ENCODE data around the gene PRRG2. TPM values are rescaled to one million over a fixed set of nuclear protein-coding genes. Genes with fewer than 3 reads are reported as not detected.

The PRRG2 gene
- total RNA-seq, 1 experiment from 2014 or later, result 17.0 TPM

DNA sequence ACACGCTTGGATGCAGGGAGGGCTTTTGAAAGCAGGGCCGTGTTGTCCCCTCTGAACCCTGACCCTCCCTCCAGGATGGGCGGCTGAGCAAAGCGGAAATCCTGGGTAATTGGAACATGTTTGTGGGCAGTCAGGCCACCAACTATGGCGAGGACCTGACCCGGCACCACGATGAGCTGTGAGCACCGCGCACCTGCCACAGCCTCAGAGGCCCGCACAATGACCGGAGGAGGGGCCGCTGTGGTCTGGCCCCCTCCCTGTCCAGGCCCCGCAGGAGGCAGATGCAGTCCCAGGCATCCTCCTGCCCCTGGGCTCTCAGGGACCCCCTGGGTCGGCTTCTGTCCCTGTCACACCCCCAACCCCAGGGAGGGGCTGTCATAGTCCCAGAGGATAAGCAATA is 38.1 kb upstream of the PRRG2 start:
- TSS peak; percentile 67 for BruUV-seq (replicated peaks)
- H4K20me1 ChIP-seq (ENCODE audit: low read length), result no peaks in the 10 kb centered on the region
- H2AFZ ChIP-seq (ENCODE audit: low read length), result no peak overlapping the region
- H3K9ac ChIP-seq (ENCODE audit: low read length), result no peak overlapping the region
- H3K4me3 ChIP-seq (ENCODE audit: low read length), result no peak overlapping the region
- ATAC-seq (no peak), DNase-seq (no peak)
- no peaks in the 10 kb centered on the region for H3K9me3 ChIP-seq (ENCODE audit: low read length)
- no peaks in the 10 kb centered on the region for H3F3A ChIP-seq (ENCODE audit: low read length, unreplicated experiment)
- peaks cover 8% of the 10 kb centered on the region; the same call in 1 of the 2 replicates for H3K4me1 ChIP-seq (ENCODE audit: insufficient read depth, low read length)
- no peak overlapping the region for H3K4me2 ChIP-seq (ENCODE audit: low read length)
- no peak for TF ChIP-seq EZH2phosphoT487 (IDR thresholded peaks at IDR 0.05; ENCODE audit: borderline replicate concordance, low read length)
- no peak for TF ChIP-seq EZH2 (IDR thresholded peaks at IDR 0.05; ENCODE audit: low read length, unreplicated experiment)
- TF ChIP-seq, protein P1, sequence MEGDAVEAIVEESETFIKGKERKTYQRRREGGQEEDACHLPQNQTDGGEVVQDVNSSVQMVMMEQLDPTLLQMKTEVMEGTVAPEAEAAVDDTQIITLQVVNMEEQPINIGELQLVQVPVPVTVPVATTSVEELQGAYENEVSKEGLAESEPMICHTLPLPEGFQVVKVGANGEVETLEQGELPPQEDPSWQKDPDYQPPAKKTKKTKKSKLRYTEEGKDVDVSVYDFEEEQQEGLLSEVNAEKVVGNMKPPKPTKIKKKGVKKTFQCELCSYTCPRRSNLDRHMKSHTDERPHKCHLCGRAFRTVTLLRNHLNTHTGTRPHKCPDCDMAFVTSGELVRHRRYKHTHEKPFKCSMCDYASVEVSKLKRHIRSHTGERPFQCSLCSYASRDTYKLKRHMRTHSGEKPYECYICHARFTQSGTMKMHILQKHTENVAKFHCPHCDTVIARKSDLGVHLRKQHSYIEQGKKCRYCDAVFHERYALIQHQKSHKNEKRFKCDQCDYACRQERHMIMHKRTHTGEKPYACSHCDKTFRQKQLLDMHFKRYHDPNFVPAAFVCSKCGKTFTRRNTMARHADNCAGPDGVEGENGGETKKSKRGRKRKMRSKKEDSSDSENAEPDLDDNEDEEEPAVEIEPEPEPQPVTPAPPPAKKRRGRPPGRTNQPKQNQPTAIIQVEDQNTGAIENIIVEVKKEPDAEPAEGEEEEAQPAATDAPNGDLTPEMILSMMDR (conservative IDR thresholded peaks at IDR 0.05; ENCODE audit: low read depth, low read length), result no peak
- no peaks in the 10 kb centered on the region for H3K79me2 ChIP-seq (ENCODE audit: low read length)
- intact Hi-C loops (cut with micrococcal nuclease), result no loop called here
- CTCF ChIA-PET, result no interaction called here
- POLR2A ChIA-PET (ENCODE audit: unreplicated experiment), result interaction anchor here (0.6 kb wide), 1 partner anchor 18 kb away, joined by 6 read pairs; no protein-coding TSS in a partner anchor
- no peaks in the 10 kb centered on the region for H3K9me2 ChIP-seq (replicated peaks; ENCODE audit: low read length)
- no peaks in the 10 kb centered on the region for H3K36me3 ChIP-seq (ENCODE audit: low read depth, low read length)
- H3K27ac ChIP-seq (ENCODE audit: low read length), result no peak overlapping the region
- no peaks in the 10 kb centered on the region for H3K27me3 ChIP-seq (ENCODE audit: low read length)

DNA sequence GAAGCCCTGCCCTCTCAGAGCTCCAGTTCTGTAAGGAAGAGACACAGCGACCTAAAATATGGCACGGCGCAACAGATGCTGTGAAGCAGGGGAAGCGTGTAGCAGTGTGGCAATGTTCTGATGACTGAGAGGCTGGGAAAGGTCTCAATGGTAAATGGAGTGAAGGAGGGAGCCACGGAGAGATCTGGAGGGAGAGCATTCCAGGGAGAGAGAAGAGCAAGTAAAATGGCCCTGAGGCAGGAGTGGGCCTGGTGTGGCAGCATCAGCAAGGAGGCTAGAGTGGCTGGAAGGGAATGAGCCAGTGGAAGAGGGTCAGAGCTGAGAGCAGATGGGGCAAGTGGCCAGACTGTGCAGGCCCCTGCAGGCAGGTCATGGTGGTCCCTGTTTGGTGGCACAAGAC is 37.0 kb upstream of the PRRG2 start:
- no peaks in the 10 kb centered on the region for H3K36me3 ChIP-seq (ENCODE audit: low read depth, low read length)
- ChIA-PET CTCF (no interaction called here), POLR2A (ENCODE audit: unreplicated experiment) (no interaction called here)
- intact Hi-C loops (cut with micrococcal nuclease), result no loop called here
- H3K9me3 ChIP-seq (ENCODE audit: low read length), result no peaks in the 10 kb centered on the region
- no peaks in the 10 kb centered on the region for H3K27me3 ChIP-seq (ENCODE audit: low read length)
- H3K4me3 ChIP-seq (ENCODE audit: low read length), result no peak overlapping the region
- no peaks in the 10 kb centered on the region for H3F3A ChIP-seq (ENCODE audit: low read length, unreplicated experiment)
- ATAC-seq, result no peak
- no peaks in the 10 kb centered on the region for H4K20me1 ChIP-seq (ENCODE audit: low read length)
- DNase-seq, result no peak
- H2AFZ ChIP-seq (ENCODE audit: low read length), result no peak overlapping the region
- H3K9ac ChIP-seq (ENCODE audit: low read length), result no peak overlapping the region
- no peak overlapping the region for H3K27ac ChIP-seq (ENCODE audit: low read length)
- no TSS peak for BruUV-seq (replicated peaks)
- H3K4me1 ChIP-seq (ENCODE audit: insufficient read depth, low read length), result peaks cover 8% of the 10 kb centered on the region; the same call in 1 of the 2 replicates
- TF ChIP-seq, protein P1 (conservative IDR thresholded peaks at IDR 0.05; ENCODE audit: low read depth, low read length), result no peak
- TF ChIP-seq EZH2 (IDR thresholded peaks at IDR 0.05; ENCODE audit: low read length, unreplicated experiment), result no peak
- no peak for TF ChIP-seq EZH2phosphoT487 (IDR thresholded peaks at IDR 0.05; ENCODE audit: borderline replicate concordance, low read length)
- no peaks in the 10 kb centered on the region for H3K9me2 ChIP-seq (replicated peaks; ENCODE audit: low read length)
- no peak overlapping the region for H3K4me2 ChIP-seq (ENCODE audit: low read length)
- no peaks in the 10 kb centered on the region for H3K79me2 ChIP-seq (ENCODE audit: low read length)

DNA sequence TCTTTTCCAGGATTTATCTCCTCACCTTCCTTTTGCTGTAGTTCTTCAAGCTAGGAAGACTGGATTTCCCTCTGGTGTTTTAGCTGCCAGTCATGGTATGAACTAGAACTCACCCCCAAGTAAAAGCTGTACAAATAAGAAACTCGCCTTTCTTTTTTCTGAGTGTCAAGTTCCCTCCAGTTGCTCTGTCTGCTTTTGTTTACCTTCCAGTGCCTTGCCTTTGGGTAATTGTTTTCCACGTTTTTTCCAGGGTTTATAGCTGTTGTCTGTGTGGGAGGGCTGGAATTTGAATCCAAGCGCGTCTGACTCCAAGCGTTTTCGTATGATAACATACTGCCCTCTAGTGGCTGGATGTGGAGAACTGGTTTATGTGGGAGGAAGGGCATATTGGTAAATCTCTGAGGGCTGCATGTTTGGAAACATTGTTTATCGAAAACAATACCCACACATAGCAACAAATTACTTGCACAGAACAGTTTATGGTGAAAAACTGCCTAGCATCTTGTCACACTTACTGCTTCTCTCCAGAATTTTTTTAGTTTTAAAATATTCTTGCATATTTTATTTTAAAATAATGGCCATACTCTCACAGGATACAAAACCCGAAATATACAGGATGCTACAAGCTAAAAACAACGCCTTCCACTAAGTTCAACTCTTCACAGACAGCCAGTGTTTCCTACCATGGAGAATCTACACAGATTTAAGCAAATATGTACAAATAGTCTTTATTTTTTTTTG is 34.1 kb upstream of the PRRG2 start:
- BruUV-seq (replicated peaks), result no TSS peak
- intact Hi-C loops (cut with micrococcal nuclease), result loop anchor here (1.0 to 2.0 kb wide), 2 partner anchors 24 to 44 kb away; no protein-coding TSS in a partner anchor
- H3K36me3 ChIP-seq (ENCODE audit: low read depth, low read length), result no peaks in the 10 kb centered on the region
- no peaks in the 10 kb centered on the region for H3K9me3 ChIP-seq (ENCODE audit: low read length)
- no peaks in the 10 kb centered on the region for H3K27me3 ChIP-seq (ENCODE audit: low read length)
- no peaks in the 10 kb centered on the region for H4K20me1 ChIP-seq (ENCODE audit: low read length)
- POLR2A ChIA-PET (ENCODE audit: unreplicated experiment), result interaction anchor here (0.5 to 1.2 kb wide), 5 partner anchors 19 to 95 kb away, joined by 3 to 11 read pairs (median 5); partner anchors contain the start of gene RCN3
- DNase-seq, result peak; percentile 99
- peaks cover 8% of the 10 kb centered on the region; the same call in 1 of the 2 replicates for H3K4me1 ChIP-seq (ENCODE audit: insufficient read depth, low read length)
- H3K9ac ChIP-seq (ENCODE audit: low read length), result peak overlapping the region; percentile 11; the same call in 1 of the 2 replicates
- H2AFZ ChIP-seq (ENCODE audit: low read length), result peak overlapping the region; percentile 48; the same call in 1 of the 2 replicates
- H3K79me2 ChIP-seq (ENCODE audit: low read length), result no peaks in the 10 kb centered on the region
- CTCF ChIA-PET, result interaction anchor here (0.6 to 1.6 kb wide), 17 partner anchors 12 to 282 kb away, joined by 3 to 21 read pairs (median 4); partner anchors contain the start of genes FLT3LG, PIH1D1, RCN3 and RRAS
- H3K4me3 ChIP-seq (ENCODE audit: low read length), result peak overlapping the region; percentile 31
- H3K27ac ChIP-seq (ENCODE audit: low read length), result peak overlapping the region; percentile 42
- TF ChIP-seq EZH2phosphoT487 (IDR thresholded peaks at IDR 0.05; ENCODE audit: borderline replicate concordance, low read length) (no peak), EZH2 (IDR thresholded peaks at IDR 0.05; ENCODE audit: low read length, unreplicated experiment) (no peak)
- TF ChIP-seq, protein P1 (conservative IDR thresholded peaks at IDR 0.05; ENCODE audit: low read depth, low read length), result peak; percentile 97
- H3F3A ChIP-seq (ENCODE audit: low read length, unreplicated experiment), result no peaks in the 10 kb centered on the region
- peak overlapping the region; percentile 71 for H3K4me2 ChIP-seq (ENCODE audit: low read length)
- H3K9me2 ChIP-seq (replicated peaks; ENCODE audit: low read length), result no peaks in the 10 kb centered on the region
- ATAC-seq, result peak; percentile 90
